HCT116 (cell line): Measurements from ENCODE around the gene ZNF423. TPM values are rescaled to one million over a fixed set of nuclear protein-coding genes. Genes with fewer than 3 reads are reported as not detected.

ENCODE experiments used
- ATAC-seq: fragments of 200-7000 bp; cut with Tn5 transposase; 2 replicates; pipeline ENCODE4 v1.9.1; 2020; ENCODE audit warnings: mild to moderate bottlenecking, moderate library complexity
- BruUV-seq: library from RNA; stranded (reverse); fragments of 400-500 nt; replicated peaks from 2 replicates; lab custom pipeline; 2021; lab: Mats Ljungman, UMichigan
- CTCF ChIA-PET: fragments of 300-600 bp; sonication (Branson Sonifier 250); formaldehyde crosslinking; loops from one replicate; lab custom pipeline; 2021; ENCODE audit warnings: antibody characterized with exemption; lab: Charles Lee
- POLR2A ChIA-PET: fragments of 300-600, 350-600 bp; sonication (Branson Sonifier 250); formaldehyde crosslinking; loops from one replicate; lab custom pipeline; 2021; ENCODE audit warnings: antibody characterized with exemption; lab: Charles Lee
- RAD21 ChIA-PET, 2 experiments: fragments of 300-600 bp; sonication (Branson Sonifier 250); formaldehyde crosslinking; loops; one replicate each; lab custom pipeline; 2023; ENCODE audit warnings: low total read pairs in 2 of 2; ENCODE audit not compliant: uncharacterized antibody in 2 of 2, unreplicated experiment in 2 of 2, low non-redundant PET in 1 of 2; lab: Charles Lee
- DNase-seq: peaks from one replicate; pipeline ENCODE4 v3.0.0-alpha.2; 2010; ENCODE audit warnings: low read depth, low spot score
- H2AFZ ChIP-seq: fragments of 200-600 bp; shearing (Covaris generic), sonication (generic); 2 replicates; pipeline ENCODE4 v1.6.1; 2017; ENCODE audit warnings: low read depth, mixed run types, mixed read lengths, antibody characterized with exemption, low read length; ENCODE audit not compliant: poor library complexity, severe bottlenecking
- H3K27ac ChIP-seq: 2 replicates; pipeline ENCODE4 v1.5.1; 2012; ENCODE audit warnings: low read depth, low read length
- H3K27me3 ChIP-seq: fragments of 200-600 bp; sonication (generic); 2 replicates; pipeline ENCODE4 v1.6.1; 2016; ENCODE audit warnings: mixed run types, low read length, mixed read lengths; ENCODE audit not compliant: insufficient read depth
- H3K36me3 ChIP-seq, 2 experiments: fragments of 200-500 bp in 1 of 2; fragments of 200-600 bp in 1 of 2; sonication (Bioruptor generic) in 1 of 2; sonication (generic) in 1 of 2; 2 replicates each; pipeline versions ENCODE4 v1.5.1 to v1.6.1; 2014 to 2016; ENCODE audit warnings: low read length in 2 of 2, inconsistent platforms in 1 of 2, mixed read lengths in 1 of 2, mixed run types in 1 of 2; ENCODE audit not compliant: insufficient read depth in 2 of 2, control insufficient read depth in 1 of 2
- H3K4me1 ChIP-seq, 2 experiments: fragments of 200-600 bp in 1 of 2; sonication (generic) in 1 of 2; 2 replicates each; pipeline versions ENCODE4 v1.5.1 to v1.6.1; 2012 to 2017; ENCODE audit warnings: low read length in 2 of 2, inconsistent platforms in 1 of 2, mild to moderate bottlenecking in 1 of 2, mixed read lengths in 1 of 2, mixed run types in 1 of 2, moderate library complexity in 1 of 2; ENCODE audit not compliant: insufficient read depth in 2 of 2, control insufficient read depth in 1 of 2
- H3K4me2 ChIP-seq: fragments of 200-600 bp; sonication (generic); 2 replicates; pipeline ENCODE4 v1.6.1; 2017; ENCODE audit warnings: mixed run types, low read length, mixed read lengths
- H3K4me3 ChIP-seq, 2 experiments: fragments of 200-600 bp in 1 of 2; sonication (generic) in 1 of 2; replicated peaks in 1 of 2; 2 replicates each; pipeline ENCODE4 v1.5.1; 2011 to 2016; ENCODE audit warnings: low read length in 2 of 2, control low read depth in 1 of 2, low read depth in 1 of 2, mild to moderate bottlenecking in 1 of 2, mixed read lengths in 1 of 2, mixed run types in 1 of 2
- H3K79me2 ChIP-seq: fragments of 200-600 bp; sonication (generic); 2 replicates; pipeline ENCODE4 v1.6.1; 2017; ENCODE audit warnings: mild to moderate bottlenecking, mixed run types, low read length, moderate library complexity, mixed read lengths; ENCODE audit not compliant: insufficient read depth
- H3K9ac ChIP-seq: fragments of 200-600 bp; sonication (generic); 2 replicates; pipeline ENCODE4 v1.6.1; 2016; ENCODE audit warnings: low read length, mixed read lengths
- H3K9me2 ChIP-seq: fragments of 200-600 bp; sonication (generic), shearing (Covaris generic); 2 replicates; pipeline ENCODE4 v1.6.1; 2017; ENCODE audit warnings: mixed run types, mild to moderate bottlenecking, moderate library complexity; ENCODE audit not compliant: insufficient read depth
- H3K9me3 ChIP-seq, 2 experiments: fragments of 200-500 bp in 1 of 2; fragments of 200-600 bp in 1 of 2; sonication (Bioruptor generic) in 1 of 2; sonication (generic) in 1 of 2; 2 replicates each; pipeline ENCODE4 v1.6.1; 2014 to 2017; ENCODE audit warnings: low read length in 2 of 2, mixed read lengths in 2 of 2, inconsistent platforms in 1 of 2, low read depth in 1 of 2, mild to moderate bottlenecking in 1 of 2, mixed run types in 1 of 2, moderate library complexity in 1 of 2; ENCODE audit not compliant: control insufficient read depth in 1 of 2, insufficient read depth in 1 of 2
- H4K20me1 ChIP-seq: fragments of 200-600 bp; sonication (generic), shearing (Covaris generic); 2 replicates; pipeline ENCODE4 v1.6.1; 2017; ENCODE audit warnings: mixed run types, mild to moderate bottlenecking, moderate library complexity; ENCODE audit not compliant: insufficient read depth
- ATF3 ChIP-seq: IDR thresholded peaks from 2 replicates; pipeline ENCODE4 v1.6.1; 2012
- CBX3 ChIP-seq: IDR thresholded peaks from 2 replicates; pipeline ENCODE4 v1.6.1; 2012; ENCODE audit warnings: low read depth
- ELF1 ChIP-seq: IDR thresholded peaks from 2 replicates; pipeline ENCODE4 v1.6.1; 2012; ENCODE audit warnings: low read depth, borderline replicate concordance
- EZH2phosphoT487 ChIP-seq: fragments of 200-600 bp; IDR thresholded peaks from 2 replicates; pipeline ENCODE4 v1.6.1; 2018; ENCODE audit warnings: antibody characterized with exemption, borderline replicate concordance
- JUND ChIP-seq: IDR thresholded peaks from 2 replicates; pipeline ENCODE4 v1.6.1; 2012
- MAX ChIP-seq: IDR thresholded peaks from 2 replicates; pipeline ENCODE4 v1.6.1; 2012
- POLR2A ChIP-seq: IDR thresholded peaks from 2 replicates; pipeline ENCODE4 v1.7.0; 2011; ENCODE audit warnings: borderline replicate concordance; ENCODE audit not compliant: insufficient read depth, insufficient read length; ENCODE audit errors: extremely low read depth
- POLR2AphosphoS5 ChIP-seq: IDR thresholded peaks from 2 replicates; pipeline ENCODE4 v1.6.1; 2011; ENCODE audit warnings: mild to moderate bottlenecking, low read depth, low read length, moderate library complexity
- REST ChIP-seq: IDR thresholded peaks from 2 replicates; pipeline ENCODE4 v1.6.1; 2012; ENCODE audit warnings: low read depth
- SIN3A ChIP-seq: IDR thresholded peaks from 2 replicates; pipeline ENCODE4 v1.6.1; 2012; ENCODE audit warnings: low read depth
- SP1 ChIP-seq: IDR thresholded peaks from 2 replicates; pipeline ENCODE4 v1.6.1; 2012; ENCODE audit warnings: low read depth
- SRF ChIP-seq: IDR thresholded peaks from 2 replicates; pipeline ENCODE4 v1.6.1; 2012; ENCODE audit warnings: low read depth
- TCF7L2 ChIP-seq: IDR thresholded peaks from 2 replicates; pipeline ENCODE4 v1.7.0; 2011; ENCODE audit warnings: borderline replicate concordance, inconsistent platforms; ENCODE audit not compliant: insufficient read depth, insufficient read length; ENCODE audit errors: extremely low read depth
- YY1 ChIP-seq: IDR thresholded peaks from 2 replicates; pipeline ENCODE4 v1.6.1; 2011; ENCODE audit warnings: low read length, low read depth, moderate library complexity, mild to moderate bottlenecking; ENCODE audit not compliant: insufficient replicate concordance; ENCODE audit errors: extremely low read depth
- ZBTB33 ChIP-seq: IDR thresholded peaks from 2 replicates; pipeline ENCODE4 v1.6.1; 2011; ENCODE audit warnings: mild to moderate bottlenecking, low read length, moderate library complexity; ENCODE audit not compliant: insufficient replicate concordance; ENCODE audit errors: extremely low read depth
- ZFX ChIP-seq: fragments of 450-650 bp; IDR thresholded peaks from 2 replicates; pipeline ENCODE4 v1.6.1; 2017
- ZNF274 ChIP-seq: fragments of 200-500 bp; sonication (Bioruptor generic); IDR thresholded peaks from 2 replicates; pipeline ENCODE4 v1.6.1; 2014; ENCODE audit warnings: mild to moderate bottlenecking, low read depth, low read length, inconsistent platforms
- intact Hi-C: fragments of 100-400 bp; cut with micrococcal nuclease; formaldehyde crosslinking; loops from 2 replicates; pipeline ENCODE4 v1.10.0; 2022
- total RNA-seq: library from RNA; stranded (reverse); gene quantifications from one replicate; pipeline ENCODE4 v1.2.1, GENCODE V29; 2021; ENCODE audit not compliant: unreplicated experiment

ZNF423 gene
- total RNA-seq, 1 experiment from 2014 or later, result 0.22 TPM

GRCh38 chr16:49733313-49734009 lies 122.5 kb downstream of the ZNF423 start (continued):
- TF ChIP-seq ZBTB33 (no peak), JUND (no peak), CBX3 (no peak), TCF7L2 (no peak), YY1 (no peak), ATF3 (no peak), EZH2phosphoT487 (no peak), SIN3A (no peak), ELF1 (no peak)

GRCh38 chr16:49731911-49732310 lies 124.0 kb downstream of the ZNF423 start:
- Histone ChIP-seq H4K20me1 (no peaks in the 10 kb centered on the region), H3K27me3 (no peaks in the 10 kb centered on the region), H3K79me2 (no peaks in the 10 kb centered on the region), H3K9me3 (peaks cover 0 to 6% of the 10 kb centered on the region in 2 experiments; a peak in 1 of 4 replicates), H3K9me2 (no peaks in the 10 kb centered on the region), H3K4me1 (no peaks in the 10 kb centered on the region), H3K36me3 (no peaks in the 10 kb centered on the region), H3K4me3 (no peak overlapping the region), H3K4me2 (no peak overlapping the region), H3K27ac (no peak overlapping the region), H3K9ac (no peak overlapping the region), H2AFZ (no peak overlapping the region)
- CTCF ChIA-PET, result interaction anchor here (1.5 kb wide), 1 partner anchor 8 kb away, joined by 7 read pairs; no protein-coding TSS in a partner anchor
- no peak for TF ChIP-seq MAX
- TF ChIP-seq ZNF274, result no peak
- no peak for TF ChIP-seq POLR2A
- no peak for TF ChIP-seq ZFX
- no peak for TF ChIP-seq JUND
- no peak for TF ChIP-seq YY1
- TF ChIP-seq SP1, result no peak
- TF ChIP-seq POLR2AphosphoS5, result no peak
- TF ChIP-seq TCF7L2, result no peak
- TF ChIP-seq REST, result no peak
- no peak for TF ChIP-seq SRF
- DNase-seq (no peak), ATAC-seq (no peak)
- POLR2A ChIA-PET, result no interaction called here
- BruUV-seq, result no TSS peak
- RAD21 ChIA-PET, result no interaction called here
- intact Hi-C loops, result no loop called here
